K562 (cell line): ENCODE measurements around the gene RBPJL. TPM values are rescaled to one million over a fixed set of nuclear protein-coding genes. Genes with fewer than 3 reads are reported as not detected.

ENCODE experiments used
- BCOR ChIP-seq: fragments of 450-650 bp; IDR thresholded peaks from 2 replicates; pipeline ENCODE4 v1.6.1; 2016
- NFE2 ChIP-seq: IDR thresholded peaks from 2 replicates; pipeline ENCODE4 v1.6.1; 2014; ENCODE audit warnings: antibody characterized with exemption, low read depth
- NONO ChIP-seq, 2 experiments: fragments of 200-400 bp in 1 of 2; fragments of 450-650 bp in 1 of 2; formaldehyde crosslinking in 1 of 2; IDR thresholded peaks; 2 replicates each; pipeline ENCODE4 v1.6.1; 2017; ENCODE audit warnings: low read depth in 2 of 2, mild to moderate bottlenecking in 2 of 2, moderate library complexity in 2 of 2, low read length in 1 of 2
- NR2C1 ChIP-seq, 2 experiments: fragments of 450-650 bp; IDR thresholded peaks; 2 replicates each; pipeline ENCODE4 v1.6.1; 2017; ENCODE audit warnings: mild to moderate bottlenecking in 2 of 2, antibody characterized with exemption in 1 of 2, inconsistent platforms in 1 of 2, missing compliant biosample characterization in 1 of 2, missing genetic modification characterization in 1 of 2
- SETDB1 ChIP-seq: IDR thresholded peaks from one replicate; pipeline ENCODE4 v1.6.1; 2012; ENCODE audit warnings: low read length, control low read depth, inconsistent platforms
- SRSF1 ChIP-seq: fragments of 200-400 bp; formaldehyde crosslinking; IDR thresholded peaks from 2 replicates; pipeline ENCODE4 v1.6.1; 2017; ENCODE audit warnings: mild to moderate bottlenecking, low read depth, low read length, moderate library complexity
- STAG1 ChIP-seq: sonication (generic); formaldehyde crosslinking; IDR thresholded peaks from 2 replicates; pipeline ENCODE4 v1.5.0; 2020; ENCODE audit warnings: missing genetic modification reagents, borderline replicate concordance
- XRCC3 ChIP-seq: fragments of 450-650 bp; IDR thresholded peaks from 2 replicates; pipeline ENCODE4 v1.6.1; 2017; ENCODE audit warnings: mild to moderate bottlenecking, moderate library complexity
- ZNF274 ChIP-seq: IDR thresholded peaks from 2 replicates; pipeline ENCODE4 v1.6.1; 2011; ENCODE audit warnings: low read depth, mild to moderate bottlenecking, low read length, moderate library complexity, borderline replicate concordance
- ZNF699 ChIP-seq: fragments of 250-450 bp; sonication (Bioruptor Pico); IDR thresholded peaks from 2 replicates; pipeline ENCODE4 v1.8.0; 2021; ENCODE audit warnings: mild to moderate bottlenecking, moderate library complexity; ENCODE audit not compliant: insufficient replicate concordance
- ZNF79 ChIP-seq: fragments of 250-450 bp; sonication (Bioruptor Pico); IDR thresholded peaks from 2 replicates; pipeline ENCODE4 v1.4.0; 2020; ENCODE audit warnings: low read depth, mild to moderate bottlenecking, moderate library complexity
- polyA plus RNA-seq, 8 experiments: library from polyadenylated mRNA; depleted of rRNA in 4 of 8; stranded (reverse) in 5 of 8; unstranded in 3 of 8; fragments of >200 nt; fragmentation: Nextera tagmentation in 2 of 8; fragmentation: Illumina TruSeq in 1 of 8; extraction: Ambion mirVana in 2 of 8; extraction: Trizol in 1 of 8; gene quantifications; 2 replicates each; pipeline versions ENCODE4 v1.2.1 to v1.2.3, GENCODE V29; 2011 to 2014; ENCODE audit warnings: inconsistent platforms in 1 of 8, missing spikeins in 1 of 8
- total RNA-seq, 7 experiments: library from RNA; depleted of rRNA in 6 of 7; stranded (reverse); fragments of >200 nt in 6 of 7; fragmentation: Illumina TruSeq in 2 of 7; extraction: Trizol in 2 of 7; gene quantifications; 2 replicates each; pipeline versions ENCODE4 v1.2.1 to v1.2.3, GENCODE V29; 2011 to 2021; ENCODE audit warnings: low replicate concordance in 1 of 7
- TF ChIP-seq, protein P1 (sequence below): sonication (generic); formaldehyde crosslinking; IDR thresholded peaks from 2 replicates; pipeline ENCODE4 v1.8.0; 2022; ENCODE audit warnings: mild to moderate bottlenecking, missing genetic modification reagents
- TF ChIP-seq, protein P2 (sequence below): fragments of 250-450 bp; sonication (Bioruptor Pico); IDR thresholded peaks from 2 replicates; pipeline ENCODE4 v1.5.0; 2020; ENCODE audit warnings: mild to moderate bottlenecking, borderline replicate concordance
- TF ChIP-seq, protein P3 (sequence below), 2 experiments: fragments of 250-450 bp in 1 of 2; fragments of 450-650 bp in 1 of 2; sonication (Bioruptor Pico) in 1 of 2; IDR thresholded peaks; 2 replicates each; pipeline versions ENCODE4 v1.6.1 to v1.8.0; 2016 to 2021; ENCODE audit warnings: mild to moderate bottlenecking in 2 of 2, moderate library complexity in 2 of 2, missing compliant biosample characterization in 1 of 2, missing genetic modification characterization in 1 of 2
- TF ChIP-seq, protein P4 (sequence below): sonication (generic); formaldehyde crosslinking; IDR thresholded peaks from 2 replicates; pipeline ENCODE4 v1.8.0; 2022; ENCODE audit warnings: missing genetic modification reagents, mild to moderate bottlenecking, borderline replicate concordance

RBPJL gene
- total and polyA plus RNA-seq, 9 of the 15 experiments (the other 6 are each of a cell fraction or from before 2014, with no cell fraction given): not detected

DNA sequence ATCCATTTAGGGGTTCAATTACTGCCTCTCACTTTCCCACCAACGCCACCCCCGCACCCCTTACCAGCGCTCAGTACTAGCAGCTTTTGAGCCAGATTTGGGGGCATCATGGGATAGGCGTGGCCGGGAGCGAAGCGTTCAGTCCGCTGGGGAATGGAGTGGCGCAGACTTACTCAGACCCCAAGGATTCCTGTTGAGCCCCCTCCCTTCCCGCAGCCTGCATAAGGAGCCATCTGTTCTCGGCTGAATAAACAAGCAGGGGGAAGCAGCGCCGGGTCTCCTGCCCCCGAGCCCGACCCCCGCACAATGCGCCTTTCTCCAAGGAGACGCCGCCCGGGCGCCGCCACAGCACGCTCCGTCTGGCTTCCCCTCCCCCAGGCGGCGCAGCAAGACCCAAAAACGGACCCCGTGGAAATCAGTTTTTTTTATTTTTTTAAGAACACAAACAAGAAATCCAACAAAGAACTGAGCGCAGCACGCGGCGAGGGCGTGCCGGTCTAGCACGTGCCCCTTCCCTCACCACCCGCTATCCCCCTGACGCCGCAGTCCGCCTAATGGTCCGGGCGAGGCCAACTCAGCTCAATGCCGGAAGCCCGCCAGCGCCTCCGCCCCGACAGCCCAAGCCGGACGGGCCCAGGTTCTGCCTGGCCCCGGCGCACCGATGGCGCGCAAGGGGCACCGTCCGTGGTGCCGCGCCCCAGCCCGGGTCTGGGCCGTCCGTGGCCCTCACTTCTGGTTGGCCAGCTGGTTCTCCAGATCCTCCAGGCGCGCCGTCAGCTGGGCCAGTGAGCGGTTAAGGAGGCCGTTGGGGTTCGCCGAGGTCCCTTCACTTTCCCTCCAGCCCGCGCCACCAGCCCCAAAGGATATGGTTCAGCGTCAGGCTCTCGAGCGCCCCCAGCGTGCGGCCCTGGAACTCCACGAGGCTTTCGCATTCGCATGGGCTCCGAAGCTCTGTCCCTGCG, 13.3 kb upstream of the RBPJL start (continued):
- TF ChIP-seq, protein P1, sequence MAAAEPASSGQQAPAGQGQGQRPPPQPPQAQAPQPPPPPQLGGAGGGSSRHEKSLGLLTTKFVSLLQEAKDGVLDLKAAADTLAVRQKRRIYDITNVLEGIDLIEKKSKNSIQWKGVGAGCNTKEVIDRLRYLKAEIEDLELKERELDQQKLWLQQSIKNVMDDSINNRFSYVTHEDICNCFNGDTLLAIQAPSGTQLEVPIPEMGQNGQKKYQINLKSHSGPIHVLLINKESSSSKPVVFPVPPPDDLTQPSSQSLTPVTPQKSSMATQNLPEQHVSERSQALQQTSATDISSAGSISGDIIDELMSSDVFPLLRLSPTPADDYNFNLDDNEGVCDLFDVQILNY: no peak
- no peak for TF ChIP-seq XRCC3
- no peak for TF ChIP-seq NFE2
- TF ChIP-seq, protein P2, sequence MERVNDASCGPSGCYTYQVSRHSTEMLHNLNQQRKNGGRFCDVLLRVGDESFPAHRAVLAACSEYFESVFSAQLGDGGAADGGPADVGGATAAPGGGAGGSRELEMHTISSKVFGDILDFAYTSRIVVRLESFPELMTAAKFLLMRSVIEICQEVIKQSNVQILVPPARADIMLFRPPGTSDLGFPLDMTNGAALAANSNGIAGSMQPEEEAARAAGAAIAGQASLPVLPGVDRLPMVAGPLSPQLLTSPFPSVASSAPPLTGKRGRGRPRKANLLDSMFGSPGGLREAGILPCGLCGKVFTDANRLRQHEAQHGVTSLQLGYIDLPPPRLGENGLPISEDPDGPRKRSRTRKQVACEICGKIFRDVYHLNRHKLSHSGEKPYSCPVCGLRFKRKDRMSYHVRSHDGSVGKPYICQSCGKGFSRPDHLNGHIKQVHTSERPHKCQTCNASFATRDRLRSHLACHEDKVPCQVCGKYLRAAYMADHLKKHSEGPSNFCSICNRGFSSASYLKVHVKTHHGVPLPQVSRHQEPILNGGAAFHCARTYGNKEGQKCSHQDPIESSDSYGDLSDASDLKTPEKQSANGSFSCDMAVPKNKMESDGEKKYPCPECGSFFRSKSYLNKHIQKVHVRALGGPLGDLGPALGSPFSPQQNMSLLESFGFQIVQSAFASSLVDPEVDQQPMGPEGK (CRISPR knock-in tag): no peak
- no peak for TF ChIP-seq SRSF1
- TF ChIP-seq NR2C1 (IDR thresholded peaks at IDR 0.05): no peak
- no peak for TF ChIP-seq NR2C1 (tag; IDR thresholded peaks at IDR 0.05)
- no peak for TF ChIP-seq ZNF274
- TF ChIP-seq SETDB1: no peak
- TF ChIP-seq NONO (IDR thresholded peaks at IDR 0.05; ENCODE audit: low read depth in 2 of 2, low read length in 1 of 2): no peak
- TF ChIP-seq, protein P3, sequence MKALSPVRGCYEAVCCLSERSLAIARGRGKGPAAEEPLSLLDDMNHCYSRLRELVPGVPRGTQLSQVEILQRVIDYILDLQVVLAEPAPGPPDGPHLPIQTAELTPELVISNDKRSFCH (CRISPR knock-in tag; IDR thresholded peaks at IDR 0.05): no peak
- TF ChIP-seq, protein P3 (tag; IDR thresholded peaks at IDR 0.05): peak; percentile 34; the same call in 1 of the 2 replicates
- no peak for TF ChIP-seq ZNF79
- TF ChIP-seq, protein P4, sequence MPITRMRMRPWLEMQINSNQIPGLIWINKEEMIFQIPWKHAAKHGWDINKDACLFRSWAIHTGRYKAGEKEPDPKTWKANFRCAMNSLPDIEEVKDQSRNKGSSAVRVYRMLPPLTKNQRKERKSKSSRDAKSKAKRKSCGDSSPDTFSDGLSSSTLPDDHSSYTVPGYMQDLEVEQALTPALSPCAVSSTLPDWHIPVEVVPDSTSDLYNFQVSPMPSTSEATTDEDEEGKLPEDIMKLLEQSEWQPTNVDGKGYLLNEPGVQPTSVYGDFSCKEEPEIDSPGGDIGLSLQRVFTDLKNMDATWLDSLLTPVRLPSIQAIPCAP (CRISPR knock-in tag): no peak
- TF ChIP-seq ZNF699 (CRISPR knock-in tag): no peak
- no peak for TF ChIP-seq BCOR
- TF ChIP-seq STAG1: no peak
